GM12872 (cell line): ENCODE data around the gene HIVEP2.

Source experiments
- CTCF ChIP-seq: IDR thresholded peaks from 3 replicates; pipeline ENCODE4 v1.5.1; 2011; ENCODE audit warnings: low read depth, mild to moderate bottlenecking, low read length, moderate library complexity; ENCODE audit not compliant: insufficient read depth

The HIVEP2 gene

GRCh38 chr6:142879527-142879926, 65.4 kb downstream of the HIVEP2 start:
- TF ChIP-seq CTCF, result no peak

GRCh38 chr6:142879076-142879475, 65.9 kb downstream of the HIVEP2 start:
- no peak for TF ChIP-seq CTCF

GRCh38 chr6:142878407-142878806, 66.6 kb downstream of the HIVEP2 start:
- no peak for TF ChIP-seq CTCF

- TF ChIP-seq CTCF, result no peak
These were observed 70.3 kb downstream of the HIVEP2 start for GRCh38 chr6:142874676-142875075.

GRCh38 chr6:142872376-142872775, 72.6 kb downstream of the HIVEP2 start:
- TF ChIP-seq CTCF, result no peak

- TF ChIP-seq CTCF, result no peak
These were observed 73.1 kb downstream of the HIVEP2 start for GRCh38 chr6:142871910-142872331.

GRCh38 chr6:142870787-142871415, 74.1 kb downstream of the HIVEP2 start:
- no peak for TF ChIP-seq CTCF
